Erythroblast (primary cell): ENCODE results near the gene SPTBN4.

Source experiments
- GATA1 ChIP-seq: IDR thresholded peaks from 2 replicates; pipeline ENCODE4 v1.6.1; 2011; ENCODE audit warnings: low read depth, mild to moderate bottlenecking, control low read depth, low read length, moderate library complexity
- POLR2A ChIP-seq: IDR thresholded peaks from 2 replicates; pipeline ENCODE4 v1.6.1; 2011; ENCODE audit warnings: mild to moderate bottlenecking, low read length

DNA sequence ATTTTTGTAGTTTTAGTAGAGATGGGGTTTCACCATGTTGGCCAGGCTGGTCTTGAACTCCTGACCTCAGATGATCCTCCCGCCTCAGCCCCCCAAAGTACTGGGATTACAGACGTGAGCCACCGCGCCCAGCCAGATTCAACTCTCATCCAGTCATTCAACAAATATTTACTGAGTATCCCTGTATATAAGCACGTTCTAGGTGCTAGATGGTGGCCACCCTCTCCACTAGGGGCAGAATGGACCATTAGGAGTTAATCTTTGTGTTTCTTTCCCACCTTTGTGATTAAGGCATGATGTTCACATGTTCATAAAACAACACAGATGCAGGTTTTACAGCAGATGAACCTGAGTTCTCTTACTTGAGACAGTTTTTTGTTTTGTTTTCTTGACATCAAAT is 117.2 kb downstream of the SPTBN4 start:
- TF ChIP-seq POLR2A, result no peak
- no peak for TF ChIP-seq GATA1
